ENCODE data around the gene EARS2.
"Not testable (repeated sequence)": the region's sequence is repeated elsewhere in the genome, so short reads cannot be mapped to it uniquely, and the experiment has no call there.

EARS2 gene

DNA sequence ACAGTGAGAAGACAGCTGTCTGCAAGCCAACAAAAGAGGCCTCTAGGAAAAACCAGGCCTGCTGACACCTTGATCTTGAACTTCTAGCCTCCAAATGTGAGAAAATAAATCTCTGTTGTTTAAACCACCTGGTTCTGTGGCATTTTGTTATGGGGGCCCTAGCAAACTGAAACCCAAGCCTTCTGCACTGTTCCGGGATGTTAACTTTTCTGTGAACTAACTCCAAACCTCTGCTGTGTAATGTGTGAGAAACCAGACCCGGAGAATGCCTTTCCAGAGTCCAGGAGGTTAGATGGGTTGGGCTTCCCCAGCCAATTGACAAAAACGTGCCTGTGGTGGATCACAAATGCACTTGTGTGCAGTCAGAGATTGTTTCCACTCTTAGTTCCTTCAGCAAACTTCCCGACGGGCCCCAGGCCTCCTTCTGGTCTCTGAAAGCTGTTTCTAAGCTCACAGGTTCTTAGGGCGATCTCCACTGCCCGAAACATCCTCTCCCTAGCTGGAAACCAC lies 33.2 kb downstream of the EARS2 start:
- DNase-seq = no peak

DNA sequence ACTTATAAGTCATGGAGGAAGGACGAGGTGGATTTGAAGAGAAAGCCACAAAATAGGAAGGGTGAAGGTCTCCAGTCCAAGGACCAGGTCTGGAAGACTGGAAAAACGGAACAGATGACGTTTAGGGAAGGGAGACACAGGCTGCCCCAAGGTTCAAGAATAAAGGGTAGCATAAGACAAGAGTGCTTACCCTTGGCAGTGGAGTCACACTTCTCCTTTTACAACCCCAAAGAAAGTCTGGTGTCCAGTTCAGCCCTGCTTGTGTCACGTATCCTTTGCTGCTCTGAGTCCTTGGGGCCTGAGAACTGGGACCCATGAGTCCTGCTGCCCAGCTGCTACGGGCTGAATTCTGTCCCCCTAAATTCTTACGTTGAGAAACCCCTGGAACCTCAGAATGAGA lies 33.8 kb downstream of the EARS2 start:
- DNase-seq = no peak

DNA sequence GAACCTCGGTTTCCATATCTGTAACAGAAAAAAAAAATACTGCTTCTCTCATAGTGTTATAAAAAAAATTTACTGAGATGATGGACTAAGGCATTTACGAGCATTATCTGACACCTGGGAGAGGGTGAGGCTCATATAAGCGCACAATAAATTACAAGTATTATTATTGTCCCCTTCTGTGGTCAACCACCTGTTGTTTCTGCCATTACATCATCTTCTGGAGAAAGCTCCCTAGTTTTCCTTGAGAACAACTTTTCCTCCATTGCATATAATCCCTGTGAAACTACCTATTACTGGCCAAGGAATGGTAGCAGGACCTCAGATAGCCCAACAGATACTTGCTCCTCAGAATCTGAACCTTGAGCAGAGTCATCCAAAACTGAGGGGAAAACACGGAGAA lies 35.2 kb downstream of the EARS2 start:
- no peak for DNase-seq

DNA sequence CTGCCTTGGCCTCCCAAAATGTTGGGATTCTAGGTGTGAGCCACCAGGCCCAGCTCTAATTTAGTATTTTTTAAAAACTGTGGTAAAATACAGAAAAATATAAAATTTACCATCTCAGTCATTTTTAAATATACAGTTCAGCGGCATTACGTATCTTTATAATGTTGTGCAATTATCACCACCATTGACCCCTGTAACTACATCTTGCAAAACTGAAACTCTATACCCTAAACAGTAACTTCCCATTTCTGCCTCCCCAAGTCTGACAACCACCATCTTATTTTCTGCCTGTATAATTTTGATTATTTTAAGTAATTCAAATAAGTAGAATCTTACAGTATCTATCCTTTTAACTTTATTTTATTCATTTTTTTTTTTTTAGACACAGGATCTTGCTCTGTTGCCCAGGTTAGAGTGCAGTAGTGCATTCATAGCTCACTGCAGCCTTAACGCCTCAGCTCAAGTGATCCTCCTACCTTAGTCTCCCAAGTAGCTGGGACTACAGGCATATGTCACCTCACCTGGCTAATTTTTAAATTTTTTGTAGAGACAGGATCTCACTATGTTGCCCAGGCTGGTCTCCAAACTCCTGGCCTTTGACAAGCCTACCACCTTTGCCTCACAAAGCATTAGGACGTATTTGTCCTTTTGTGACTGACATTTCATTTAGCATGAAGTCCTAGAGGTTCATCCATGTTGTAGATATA lies 36.0 kb downstream of the EARS2 start:
- peak; percentile 25 to 44 for DNase-seq

- DNase-seq = peak in 1 of 2 experiments; percentile 2
These were observed 36.6 kb downstream of the EARS2 start for GRCh38 chr16:23520500-23520899.

- DNase-seq = no peak
These were observed 37.9 kb downstream of the EARS2 start for GRCh38 chr16:23519282-23519681.

DNA sequence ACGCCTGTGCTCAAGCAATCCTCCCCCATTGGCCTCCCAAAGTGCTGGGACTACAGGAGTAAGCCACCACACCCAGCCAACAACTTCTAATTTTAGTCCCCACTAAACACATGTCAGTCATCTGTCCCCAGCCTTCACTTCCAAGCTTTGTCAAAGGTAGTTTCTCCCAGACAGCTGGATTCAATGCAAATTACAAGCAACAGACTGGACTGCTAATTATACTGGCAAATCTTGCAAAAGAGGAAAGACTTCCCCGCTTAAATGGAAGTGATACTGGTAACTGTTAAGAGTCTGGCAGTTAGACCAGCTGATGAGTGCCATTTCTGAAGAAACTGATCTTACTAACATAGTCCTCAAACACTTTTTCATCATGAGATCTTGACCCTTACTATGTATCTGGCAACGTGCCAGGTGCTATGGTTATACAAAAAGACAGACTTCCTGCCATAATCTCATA lies 38.7 kb downstream of the EARS2 start:
- DNase-seq = peak; percentile 40 to 44

- peak; percentile 43 to 45 for DNase-seq
These were observed 40.6 kb downstream of the EARS2 start for GRCh38 chr16:23516366-23517137.

- DNase-seq = no peak
These were observed 41.3 kb downstream of the EARS2 start for GRCh38 chr16:23515881-23516280.

DNA sequence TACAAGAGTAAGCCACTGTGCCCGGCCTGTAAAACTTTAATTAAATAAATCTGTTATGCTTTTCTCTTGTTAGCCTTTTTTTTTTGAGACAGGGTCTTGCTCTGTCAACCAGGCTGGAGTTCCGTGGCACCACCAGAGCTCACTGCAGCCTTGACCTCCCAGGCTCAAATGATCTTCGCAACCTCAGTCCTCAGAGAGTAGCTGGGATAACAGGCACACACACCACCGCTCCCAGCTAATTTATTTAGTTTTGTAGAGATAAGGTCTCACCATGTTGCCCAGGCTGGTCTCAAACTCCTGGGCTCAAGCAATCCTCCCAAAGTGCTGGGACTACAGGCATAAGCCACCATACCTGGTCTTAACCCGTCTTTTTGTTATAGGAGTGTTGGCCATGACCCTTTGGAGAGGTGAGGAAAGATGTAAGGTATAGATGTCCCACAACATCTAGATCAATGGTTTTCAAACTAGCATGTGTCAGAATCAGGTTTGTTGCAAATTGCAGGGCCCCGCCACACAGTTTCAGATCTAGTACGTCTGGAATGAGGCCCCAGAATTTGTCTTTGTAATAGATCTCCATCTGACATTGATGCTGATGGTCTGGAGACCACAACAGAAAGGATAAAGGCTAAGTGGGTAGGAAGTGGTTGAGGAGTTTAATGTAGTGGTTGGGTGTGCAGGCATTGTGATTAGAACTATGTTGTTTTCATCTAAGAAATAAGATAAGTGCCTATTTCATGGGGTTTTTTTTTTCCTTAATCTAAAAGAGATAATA lies 42.6 kb downstream of the EARS2 start:
- DNase-seq = no peak

- DNase-seq = no peak
These were observed 44.9 kb downstream of the EARS2 start for GRCh38 chr16:23512168-23512695.

GRCh38 chr16:23511731-23512130 lies 45.4 kb downstream of the EARS2 start:
- DNase-seq = no peak

- DNase-seq = not testable (repeated sequence)
These were observed 46.3 kb downstream of the EARS2 start for GRCh38 chr16:23510915-23511270.

- DNase-seq = peak; percentile 33 to 37
These were observed 46.8 kb downstream of the EARS2 start, which contains the start of gene GGA2 for GRCh38 chr16:23510164-23510914. Gene GGA2, minus strand, starts transcription at chr16:23510494. Its CDS starts 83 bp downstream, at chr16:23510411.

- DNase-seq = peak in 1 of 2 experiments; percentile 17
These were observed 47.4 kb downstream of the EARS2 start for GRCh38 chr16:23509782-23510163.

DNA sequence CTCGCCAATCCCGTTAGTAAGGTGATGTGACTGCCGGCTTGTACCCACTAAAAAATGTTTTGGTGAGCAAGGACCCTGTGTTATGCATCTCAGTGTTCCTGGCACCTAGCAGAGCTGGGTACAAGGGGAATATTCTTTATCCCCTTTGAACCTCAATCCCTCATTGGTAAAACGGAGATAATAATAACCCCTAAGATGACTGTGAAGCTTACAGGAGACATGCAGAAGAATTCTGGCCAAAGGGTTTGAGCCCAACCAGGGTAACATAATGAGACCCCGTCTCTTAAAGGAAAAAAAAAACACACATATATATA lies 47.8 kb downstream of the EARS2 start:
- no peak for DNase-seq

DNA sequence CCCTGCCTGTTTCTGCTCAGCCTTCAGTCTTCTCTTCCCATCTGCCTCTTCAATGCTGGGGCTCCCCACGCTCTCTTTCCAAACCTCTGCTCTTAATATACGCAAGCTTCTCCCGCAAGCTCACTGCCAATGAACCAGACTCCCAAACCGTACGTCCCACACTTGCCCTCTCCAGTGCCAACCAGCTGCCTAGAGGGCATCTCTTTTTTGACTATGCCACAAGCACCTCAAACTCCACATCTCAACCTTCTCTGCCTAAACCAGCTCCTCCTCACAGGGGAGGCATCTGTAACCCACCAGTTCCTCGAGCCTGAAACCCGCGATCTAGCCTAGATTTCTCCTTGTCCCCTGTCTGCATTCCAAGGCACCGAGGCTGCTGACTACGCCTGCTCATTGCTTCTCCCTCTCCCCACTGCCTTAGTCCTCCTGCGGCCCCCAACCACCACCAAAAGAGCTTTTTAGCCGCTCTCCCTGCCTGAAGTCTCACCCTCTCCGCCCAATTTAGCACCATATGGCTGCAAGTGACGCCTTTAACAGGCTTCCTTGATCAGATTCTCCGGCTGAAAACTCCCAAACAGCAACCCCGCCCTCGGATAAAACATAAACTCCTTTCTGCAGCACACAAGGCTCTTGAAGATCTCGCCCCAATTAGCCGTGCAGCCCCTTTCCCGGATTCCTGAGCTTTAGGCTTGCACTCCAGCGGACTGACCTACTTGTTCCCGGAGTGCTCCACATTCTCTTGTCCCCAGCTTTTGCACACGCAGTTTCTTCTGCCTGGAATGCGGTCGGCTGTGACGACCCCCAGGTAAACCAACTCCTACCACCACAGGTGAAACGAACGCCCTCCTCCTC lies 48.3 kb downstream of the EARS2 start:
- peak; percentile 2 to 19 for DNase-seq

- no peak for DNase-seq
These were observed 50.5 kb downstream of the EARS2 start for GRCh38 chr16:23506606-23506994.

GRCh38 chr16:23505671-23506605 lies 51.2 kb downstream of the EARS2 start:
- no peak for DNase-seq

DNA sequence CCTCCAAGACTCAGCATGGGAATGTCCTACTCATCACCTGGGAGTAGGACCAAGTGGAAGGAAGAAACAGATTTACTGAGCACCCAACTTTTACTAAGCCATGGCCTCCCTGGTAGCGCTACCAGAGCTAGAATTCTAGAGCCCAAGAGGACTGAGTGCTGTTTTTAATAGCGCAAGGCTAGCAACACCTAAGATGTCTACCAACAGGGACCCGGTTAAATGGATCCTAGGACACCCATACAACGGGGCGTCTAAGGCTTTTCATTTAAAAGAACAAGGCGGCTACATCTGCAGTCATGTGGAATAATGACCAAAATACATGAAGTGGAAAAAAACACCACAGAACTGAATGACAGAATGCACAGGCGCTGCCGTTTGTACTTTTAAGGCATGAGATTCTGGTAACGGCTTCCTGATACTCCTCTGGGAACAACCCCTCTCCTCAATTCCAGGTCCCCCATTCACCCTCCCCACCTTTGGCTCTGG lies 51.9 kb downstream of the EARS2 start:
- no peak for DNase-seq
